Measurements from ENCODE around the gene DPP6. TPM values are rescaled to one million over a fixed set of nuclear protein-coding genes. Genes with fewer than 3 reads are reported as not detected.

The DPP6 gene
- total and polyA plus RNA-seq, 9 of the 15 experiments (the other 6 are each of a cell fraction or from before 2014, with no cell fraction given), result not detected

- Histone ChIP-seq H3K79me2 (ENCODE audit: control insufficient read depth, insufficient read depth, low read length) (no peaks in the 10 kb centered on the region), H3K27ac (ENCODE audit: extremely low read depth, low read depth, low read length) (no peak overlapping the region), H3K4me1 (replicated peaks in 1 of 2; ENCODE audit: control insufficient read depth in 2 of 2, insufficient read depth in 2 of 2, low read length in 2 of 2) (no peaks in the 10 kb centered on the region), H3K36me3 (ENCODE audit: control insufficient read depth, insufficient read depth, low read length) (no peaks in the 10 kb centered on the region), H4K20me1 (replicated peaks; ENCODE audit: control insufficient read depth, insufficient read depth, low read length) (peaks cover 8% of the 10 kb centered on the region; the same call in 1 of the 2 replicates), H3K9me3 (replicated peaks; ENCODE audit: control insufficient read depth, insufficient read depth, low read depth, low read length) (no peaks in the 10 kb centered on the region), H3K27me3 (ENCODE audit: control insufficient read depth in 2 of 2, insufficient read depth in 2 of 2, low read length in 2 of 2) (peaks cover 0 to 24% of the 10 kb centered on the region in 2 experiments; a peak in 3 of 5 replicates), H3K4me2 (ENCODE audit: insufficient read depth, low read length) (no peak overlapping the region), H3K9ac (ENCODE audit: insufficient read depth in 1 of 2, low read depth in 2 of 2, low read length in 2 of 2) (no peak overlapping the region), H3K9me1 (ENCODE audit: control insufficient read depth, insufficient read depth, low read length) (no peaks in the 10 kb centered on the region), H2AFZ (ENCODE audit: low read depth, low read length) (no peak overlapping the region), H3K4me3 (no peak overlapping the region)
- under 1% methylated on average over 9 of the region's 9 CpGs for WGBS (ENCODE audit: insufficient coverage, low coverage, missing lambda C conversion rate)
- ChIA-PET POLR2A (no interaction called here), CTCF (ENCODE audit: low intra/inter-chr PET ratio) (no interaction called here)
- in situ Hi-C loops (cut with MboI), result no loop called here
- intact Hi-C loops (cut with micrococcal nuclease), result no loop called here
- no peak for ATAC-seq
- no TSS peak for BruUV-seq (replicated peaks)
- FAIRE-seq, result no peak
- TF ChIP-seq PHF8 (IDR thresholded peaks at IDR 0.05; ENCODE audit: borderline replicate concordance, low read length) (no peak), NFYB (IDR thresholded peaks at IDR 0.05; ENCODE audit: extremely low read depth, insufficient read length) (no peak), TCF7L2 (IDR thresholded peaks at IDR 0.05; ENCODE audit: low read depth, low read length) (no peak), NBN (IDR thresholded peaks at IDR 0.05; ENCODE audit: low read depth) (no peak), POLR2H (tag; IDR thresholded peaks at IDR 0.05; ENCODE audit: low read depth) (no peak), MYBL2 (IDR thresholded peaks at IDR 0.05; ENCODE audit: low read depth) (no peak), MYBL2 (CRISPR knock-in tag; IDR thresholded peaks at IDR 0.05; ENCODE audit: borderline replicate concordance) (no peak), ZNF444 (CRISPR knock-in tag; IDR thresholded peaks at IDR 0.05) (no peak), CTCFL (IDR thresholded peaks at IDR 0.05; ENCODE audit: borderline replicate concordance, insufficient read depth, low read depth, low read length, poor library complexity, severe bottlenecking) (no peak), ELF1 (tag; IDR thresholded peaks at IDR 0.05) (no peak), ZNF707 (CRISPR knock-in tag; conservative IDR thresholded peaks at IDR 0.05) (no peak)
- DNase-seq (ENCODE audit: extremely low read depth in 1 of 4, low spot score in 3 of 4), result no peak
These were observed 378.4 kb downstream of the DPP6 start for GRCh38 chr7:154430640-154431039.
